IMR-90 (cell line): ENCODE measurements around the gene CYFIP2.

ENCODE experiments used
- CEBPB ChIP-seq: IDR thresholded peaks from 2 replicates; pipeline ENCODE4 v1.6.1; 2012; ENCODE audit warnings: low read depth, low read length, improper control_type of control experiment
- MAFK ChIP-seq: IDR thresholded peaks from 2 replicates; pipeline ENCODE4 v1.6.1; 2012; ENCODE audit warnings: low read depth, low read length, improper control_type of control experiment
- MAZ ChIP-seq: IDR thresholded peaks from 2 replicates; pipeline ENCODE4 v1.6.1; 2012; ENCODE audit warnings: low read depth, mild to moderate bottlenecking, low read length, improper control_type of control experiment, moderate library complexity, borderline replicate concordance
- POLR2A ChIP-seq: IDR thresholded peaks from 2 replicates; pipeline ENCODE4 v1.6.1; 2012; ENCODE audit warnings: mild to moderate bottlenecking, low read depth, low read length
- RAD21 ChIP-seq: IDR thresholded peaks from 2 replicates; pipeline ENCODE4 v1.6.1; 2012; ENCODE audit warnings: low read length, improper control_type of control experiment
- SMC3 ChIP-seq: fragments of 150-350 bp; IDR thresholded peaks from 2 replicates; pipeline ENCODE4 v1.6.1; 2016; ENCODE audit warnings: low read depth, mild to moderate bottlenecking, antibody characterized with exemption, low read length, moderate library complexity
- TF ChIP-seq, protein P1 (sequence below): conservative IDR thresholded peaks from 2 replicates; pipeline ENCODE4 v1.5.1; 2012; ENCODE audit warnings: mild to moderate bottlenecking, low read depth, low read length, improper control_type of control experiment

GRCh38 chr5:157362982-157363381, 97.1 kb downstream of the CYFIP2 start:
- TF ChIP-seq POLR2A, result no peak
- no peak for TF ChIP-seq SMC3
- TF ChIP-seq, protein P1, sequence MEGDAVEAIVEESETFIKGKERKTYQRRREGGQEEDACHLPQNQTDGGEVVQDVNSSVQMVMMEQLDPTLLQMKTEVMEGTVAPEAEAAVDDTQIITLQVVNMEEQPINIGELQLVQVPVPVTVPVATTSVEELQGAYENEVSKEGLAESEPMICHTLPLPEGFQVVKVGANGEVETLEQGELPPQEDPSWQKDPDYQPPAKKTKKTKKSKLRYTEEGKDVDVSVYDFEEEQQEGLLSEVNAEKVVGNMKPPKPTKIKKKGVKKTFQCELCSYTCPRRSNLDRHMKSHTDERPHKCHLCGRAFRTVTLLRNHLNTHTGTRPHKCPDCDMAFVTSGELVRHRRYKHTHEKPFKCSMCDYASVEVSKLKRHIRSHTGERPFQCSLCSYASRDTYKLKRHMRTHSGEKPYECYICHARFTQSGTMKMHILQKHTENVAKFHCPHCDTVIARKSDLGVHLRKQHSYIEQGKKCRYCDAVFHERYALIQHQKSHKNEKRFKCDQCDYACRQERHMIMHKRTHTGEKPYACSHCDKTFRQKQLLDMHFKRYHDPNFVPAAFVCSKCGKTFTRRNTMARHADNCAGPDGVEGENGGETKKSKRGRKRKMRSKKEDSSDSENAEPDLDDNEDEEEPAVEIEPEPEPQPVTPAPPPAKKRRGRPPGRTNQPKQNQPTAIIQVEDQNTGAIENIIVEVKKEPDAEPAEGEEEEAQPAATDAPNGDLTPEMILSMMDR, result no peak
- TF ChIP-seq MAFK, result no peak
- no peak for TF ChIP-seq RAD21
- no peak for TF ChIP-seq MAZ
- no peak for TF ChIP-seq CEBPB
